Jurkat, Clone E6-1 (cell line): Measurements from ENCODE around the gene PRSS56.

Experiments
- DNase-seq: peaks from one replicate; pipeline ENCODE4 v3.0.0-alpha.2; 2011; ENCODE audit warnings: low read depth, low spot score
- H3K4me3 ChIP-seq: 2 replicates; pipeline ENCODE4 v1.5.1; 2011; ENCODE audit warnings: mild to moderate bottlenecking, low read length, control low read depth, moderate library complexity

The PRSS56 gene

DNA sequence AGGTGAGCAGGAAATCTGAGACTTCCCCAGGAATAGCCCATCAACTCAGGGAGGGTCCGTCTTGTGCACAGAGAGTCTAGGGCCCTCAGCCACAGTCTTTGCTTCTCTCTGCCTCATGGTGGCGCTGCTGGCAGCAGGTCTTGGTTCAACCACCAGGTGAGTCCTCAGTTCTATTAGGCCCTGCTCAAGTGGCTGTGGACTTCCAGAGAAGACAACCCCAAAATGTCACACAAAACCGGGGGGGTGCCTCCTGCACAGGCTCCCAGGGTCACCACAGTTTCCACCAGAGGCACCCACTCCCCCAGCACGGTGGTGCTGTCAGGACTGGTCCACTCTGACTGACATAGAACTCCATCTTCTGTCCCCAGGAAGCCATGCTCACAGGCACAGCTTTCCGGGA, 16.9 kb downstream of the PRSS56 start:
- DNase-seq: no peak
- no peak overlapping the region for H3K4me3 ChIP-seq

- no peak for DNase-seq
- no peak overlapping the region for H3K4me3 ChIP-seq
These were observed 17.3 kb downstream of the PRSS56 start for GRCh38 chr2:232537499-232537898.

GRCh38 chr2:232538671-232539070, 18.5 kb downstream of the PRSS56 start:
- no peak overlapping the region for H3K4me3 ChIP-seq
- DNase-seq: no peak

- no peak for DNase-seq
These were observed 19.4 kb downstream of the PRSS56 start, which contains the start of gene CHRNG for GRCh38 chr2:232539298-232540231. CHRNG (plus strand) TSS chr2:232539692; CDS start chr2:232539748, 56 bp downstream.

DNA sequence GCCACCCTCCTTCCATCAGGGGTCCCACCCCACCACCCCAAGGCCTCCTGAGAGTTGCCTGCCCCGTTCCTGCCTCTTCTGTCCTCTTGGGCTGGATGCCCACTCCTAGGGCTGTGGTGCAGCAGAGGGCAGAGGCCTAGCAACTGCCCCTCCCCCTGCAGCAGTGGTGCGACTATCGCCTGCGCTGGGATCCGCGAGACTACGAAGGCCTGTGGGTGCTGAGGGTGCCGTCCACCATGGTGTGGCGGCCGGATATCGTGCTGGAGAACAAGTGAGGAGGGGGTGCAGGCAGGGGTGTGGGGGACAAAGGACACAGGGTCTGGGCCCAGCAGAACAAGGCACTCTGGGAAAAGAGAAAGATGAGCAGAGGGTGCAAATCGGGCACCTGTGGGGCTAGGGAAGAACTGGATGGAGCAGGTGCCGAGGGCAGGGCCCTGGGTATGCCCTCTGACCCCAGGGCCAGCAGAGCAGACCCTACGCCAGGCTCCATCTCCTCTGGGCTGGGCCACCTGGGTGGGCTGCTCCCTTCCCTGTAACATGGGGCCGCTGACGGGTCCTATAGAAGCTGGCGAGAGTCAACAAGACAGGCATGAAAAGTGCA, 20.4 kb downstream of the PRSS56 start:
- H3K4me3 ChIP-seq: no peak overlapping the region
- no peak for DNase-seq

More at GRCh38 chr2:232539298-232540231, 19.4 kb downstream of the PRSS56 start, which contains the start of gene CHRNG:
- H3K4me3 ChIP-seq: no peak within 1 kb of the TSS

DNA sequence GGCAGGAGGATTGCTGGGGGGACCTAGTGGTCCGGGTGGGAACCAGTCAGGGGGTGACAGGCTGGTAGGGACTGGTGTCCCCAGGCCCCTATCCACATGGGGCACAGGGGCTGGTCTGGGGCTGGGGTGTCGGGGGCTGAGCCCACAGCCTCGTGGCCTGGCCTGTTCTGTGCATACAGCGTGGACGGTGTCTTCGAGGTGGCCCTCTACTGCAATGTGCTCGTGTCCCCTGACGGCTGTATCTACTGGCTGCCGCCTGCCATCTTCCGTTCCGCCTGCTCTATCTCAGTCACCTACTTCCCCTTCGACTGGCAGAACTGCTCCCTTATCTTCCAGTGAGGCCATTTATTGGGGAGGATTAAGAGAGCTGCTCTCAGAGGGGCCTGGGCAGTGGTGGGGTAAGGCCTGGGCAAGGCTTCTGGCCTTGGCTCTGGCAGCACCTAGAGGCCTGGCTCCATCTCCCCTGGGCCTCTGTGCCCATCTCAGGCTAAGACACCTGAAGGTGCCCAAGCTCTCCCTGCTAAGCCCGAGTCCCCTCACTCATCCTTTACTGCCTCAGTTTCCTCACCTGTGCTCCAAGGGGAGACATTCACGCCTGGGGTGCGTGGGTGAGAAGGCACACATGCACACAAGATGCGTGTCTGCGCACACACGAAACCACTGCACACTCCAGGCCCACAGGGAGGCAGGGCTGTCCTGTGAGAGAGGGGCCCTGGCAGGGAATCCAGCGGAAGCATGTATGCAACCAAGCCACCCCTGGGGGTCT, 21.2 kb downstream of the PRSS56 start:
- no peak overlapping the region for H3K4me3 ChIP-seq
- no peak for DNase-seq

GRCh38 chr2:232541961-232542714, 21.9 kb downstream of the PRSS56 start:
- H3K4me3 ChIP-seq: no peak overlapping the region
- no peak for DNase-seq

DNA sequence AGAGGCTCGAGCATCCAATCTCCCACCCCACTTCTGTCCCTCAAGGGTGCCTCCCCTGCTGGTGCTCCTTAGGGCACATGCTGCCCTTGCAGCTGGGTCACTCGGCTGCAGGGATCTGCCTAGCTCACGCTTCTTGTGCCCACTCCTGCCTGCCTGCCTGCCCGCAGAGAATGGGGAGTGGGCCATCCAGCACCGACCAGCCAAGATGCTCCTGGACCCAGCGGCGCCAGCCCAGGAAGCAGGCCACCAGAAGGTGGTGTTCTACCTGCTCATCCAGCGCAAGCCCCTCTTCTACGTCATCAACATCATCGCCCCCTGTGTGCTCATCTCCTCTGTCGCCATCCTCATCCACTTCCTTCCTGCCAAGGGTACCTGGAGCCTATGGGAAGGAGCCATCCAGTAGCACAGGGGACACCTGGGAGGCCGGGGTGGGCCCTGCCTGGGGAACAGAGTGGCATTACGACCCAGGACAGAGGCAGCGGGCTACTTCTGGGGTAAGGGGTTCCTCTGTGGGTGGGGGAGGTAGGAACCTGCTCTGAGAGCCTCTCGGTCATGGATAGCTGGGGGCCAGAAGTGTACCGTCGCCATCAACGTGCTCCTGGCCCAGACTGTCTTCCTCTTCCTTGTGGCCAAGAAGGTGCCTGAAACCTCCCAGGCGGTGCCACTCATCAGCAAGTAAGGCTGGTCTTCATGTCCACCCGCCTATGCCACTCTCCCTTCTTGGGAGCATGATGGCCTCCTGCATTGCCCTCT, 22.7 kb downstream of the PRSS56 start:
- DNase-seq: no peak

GRCh38 chr2:232543491-232543890, 23.3 kb downstream of the PRSS56 start:
- no peak for DNase-seq

More for the DNA sequence above, 22.7 kb downstream of the PRSS56 start:
- H3K4me3 ChIP-seq: no peak overlapping the region

DNA sequence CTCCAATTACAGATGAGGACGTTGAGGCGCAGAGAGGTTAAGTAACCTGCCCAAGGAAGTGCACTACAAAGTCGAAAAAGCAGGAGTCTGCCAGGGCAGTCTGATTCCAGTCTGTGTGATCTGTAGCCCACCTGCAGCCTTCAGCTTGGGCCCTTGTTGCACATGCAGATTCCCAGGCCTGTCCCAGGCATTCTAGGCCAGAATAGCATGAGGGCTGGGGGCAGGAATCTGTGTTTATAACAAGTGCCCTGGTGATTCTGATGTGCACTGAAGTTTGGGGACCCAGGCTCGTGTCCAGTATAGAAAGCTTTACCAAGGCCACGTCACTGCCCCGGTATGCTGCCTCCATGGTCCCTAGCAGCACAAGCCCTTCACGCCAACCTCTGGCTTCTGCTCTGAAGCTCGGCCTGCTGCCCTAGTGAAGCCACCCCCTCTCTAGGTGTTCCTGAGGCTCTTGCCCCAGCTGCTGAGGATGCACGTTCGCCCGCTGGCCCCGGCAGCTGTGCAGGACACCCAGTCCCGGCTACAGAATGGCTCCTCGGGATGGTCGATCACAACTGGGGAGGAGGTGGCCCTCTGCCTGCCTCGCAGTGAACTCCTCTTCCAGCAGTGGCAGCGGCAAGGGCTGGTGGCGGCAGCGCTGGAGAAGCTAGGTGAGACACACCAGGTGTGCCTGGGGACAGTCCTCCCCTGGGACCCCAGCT, 23.9 kb downstream of the PRSS56 start:
- DNase-seq: no peak
- H3K4me3 ChIP-seq: no peak overlapping the region

More at GRCh38 chr2:232543491-232543890, 23.3 kb downstream of the PRSS56 start:
- no peak overlapping the region for H3K4me3 ChIP-seq

DNA sequence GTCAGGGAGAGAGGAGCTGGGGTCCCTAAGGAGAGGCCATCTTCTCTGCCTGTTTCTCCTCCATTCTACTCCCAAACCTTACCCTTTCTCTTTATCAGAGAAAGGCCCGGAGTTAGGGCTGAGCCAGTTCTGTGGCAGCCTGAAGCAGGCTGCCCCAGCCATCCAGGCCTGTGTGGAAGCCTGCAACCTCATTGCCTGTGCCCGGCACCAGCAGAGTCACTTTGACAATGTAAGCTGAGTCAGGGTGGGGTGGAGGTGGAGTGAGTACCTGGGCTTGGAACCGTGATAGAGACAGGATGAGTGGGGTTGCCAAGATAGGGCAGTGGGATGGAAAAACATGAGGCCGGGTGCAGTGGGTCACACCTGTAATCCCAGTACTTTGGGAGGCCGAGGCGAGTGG, 24.5 kb downstream of the PRSS56 start:
- no peak overlapping the region for H3K4me3 ChIP-seq
- no peak for DNase-seq

- H3K4me3 ChIP-seq: no peak overlapping the region
- no peak for DNase-seq
These were observed 25.6 kb downstream of the PRSS56 start for GRCh38 chr2:232545511-232546375.

GRCh38 chr2:232547991-232548390, 27.8 kb downstream of the PRSS56 start:
- no peak for DNase-seq
- no peak overlapping the region for H3K4me3 ChIP-seq

DNA sequence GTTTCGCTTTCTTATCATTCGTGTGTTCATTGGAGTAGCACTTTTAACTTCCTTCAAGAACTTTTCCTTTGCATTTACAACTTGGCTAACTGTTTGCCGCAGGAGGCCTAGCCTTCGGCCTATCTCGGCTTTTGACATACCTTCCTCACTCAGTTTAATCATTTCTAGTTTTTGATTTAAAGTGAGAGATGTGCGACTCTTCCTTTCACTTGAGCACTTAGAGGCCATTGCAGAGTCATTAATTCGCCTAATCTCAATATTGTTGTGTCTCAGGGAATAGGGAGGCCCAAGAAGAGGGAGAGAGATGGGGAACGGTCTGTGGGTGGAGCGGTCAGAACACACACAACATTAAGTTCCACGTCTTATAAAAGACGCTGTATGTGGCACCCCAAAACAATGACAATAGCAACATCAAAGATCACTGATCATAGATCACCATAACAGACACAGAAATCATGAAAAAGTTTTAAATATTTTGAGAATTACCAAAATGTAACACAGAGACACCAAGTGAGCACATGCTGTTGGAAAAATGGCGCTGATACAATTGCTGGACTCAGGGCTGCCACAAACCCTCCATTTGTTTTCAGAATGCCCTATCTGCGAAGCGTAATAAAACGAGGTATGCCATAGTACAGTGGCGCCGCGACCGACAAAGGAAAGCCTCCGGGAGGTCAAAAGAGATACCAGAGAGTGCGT, 29.6 kb downstream of the PRSS56 start:
- DNase-seq: peak; percentile 8
- H3K4me3 ChIP-seq: peak overlapping the region; percentile 75

GRCh38 chr2:232550354-232551249, 30.4 kb downstream of the PRSS56 start, which contains the start of the genes EIF4E2 and TIGD1:
EIF4E2 (plus strand) TSS chr2:232550689; CDS start chr2:232550725, 36 bp downstream.
TIGD1 (minus strand) TSS chr2:232550557; CDS start chr2:232549882, 675 bp downstream.
- H3K4me3 ChIP-seq: peak within 1 kb of the TSS; percentile 75
- peak; percentile 88 for DNase-seq
